ENCODE measurements around the gene DYNC1I2. TPM values are rescaled to one million over a fixed set of nuclear protein-coding genes. Genes with fewer than 3 reads are reported as not detected.

The DYNC1I2 gene
- 280 TPM for total RNA-seq

GRCh38 chr2:171687287-171688128 lies at the start of gene DYNC1I2:
Gene DYNC1I2 (plus strand): TSS chr2:171687469. CDS start chr2:171690156, 2,687 bp downstream.
- peak; percentile 63 to 69 for DNase-seq (ENCODE audit: low spot score in 2 of 2)
- peak; percentile 23 for FAIRE-seq

- DNase-seq (ENCODE audit: low spot score in 2 of 2), result no peak
Measured at GRCh38 chr2:171651667-171652415, 35.4 kb upstream of the DYNC1I2 start.

DNA sequence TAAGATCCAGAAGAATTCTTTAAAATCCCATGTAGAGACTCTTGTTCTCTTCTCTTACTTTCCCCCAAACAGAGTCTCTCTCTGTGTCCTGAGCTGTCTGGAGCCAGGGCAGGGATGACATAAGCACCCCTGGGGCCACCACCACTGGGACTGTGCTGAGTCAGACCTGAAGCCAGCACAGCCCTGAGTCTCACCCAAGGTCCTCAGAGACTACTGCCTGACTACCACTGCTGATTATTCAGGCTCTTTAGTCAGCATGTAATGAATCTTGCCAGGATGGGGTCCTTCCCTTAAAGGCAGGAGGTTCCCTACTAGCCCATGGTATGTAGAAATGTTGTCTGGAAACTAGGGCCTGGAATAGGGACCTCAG lies 34.9 kb upstream of the DYNC1I2 start:
- FAIRE-seq, result no peak

More at GRCh38 chr2:171651667-171652415, 35.4 kb upstream of the DYNC1I2 start:
- no peak for FAIRE-seq

GRCh38 chr2:171655586-171655985 lies 31.7 kb upstream of the DYNC1I2 start:
- no peak for DNase-seq (ENCODE audit: low spot score in 2 of 2)
- FAIRE-seq, result no peak

More for the DNA sequence above, 34.9 kb upstream of the DYNC1I2 start:
- DNase-seq (ENCODE audit: low spot score in 2 of 2), result no peak

DNA sequence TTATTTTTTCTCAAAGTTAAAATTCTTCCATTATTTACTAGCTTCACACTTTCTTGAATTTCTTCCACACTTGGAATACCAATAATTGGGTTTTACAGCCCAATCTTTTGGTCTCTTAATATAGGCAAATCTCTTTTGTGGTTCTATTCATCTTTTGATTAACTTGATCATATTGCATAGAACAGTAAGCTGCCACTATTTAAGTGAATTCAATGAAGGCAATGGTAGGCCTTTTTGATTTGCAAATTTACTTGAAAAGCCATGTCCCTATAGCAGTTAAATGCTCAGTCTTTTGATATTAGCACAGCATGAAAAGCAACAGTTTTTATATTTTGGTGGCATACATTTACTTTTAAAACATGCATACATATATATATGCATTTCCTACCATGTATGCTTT lies 20.2 kb upstream of the DYNC1I2 start:
- DNase-seq (ENCODE audit: low spot score in 2 of 2) (no peak), FAIRE-seq (no peak)

- DNase-seq (ENCODE audit: low spot score in 2 of 2) (no peak), FAIRE-seq (no peak)
Measured at GRCh38 chr2:171668183-171668582, 19.1 kb upstream of the DYNC1I2 start.

DNA sequence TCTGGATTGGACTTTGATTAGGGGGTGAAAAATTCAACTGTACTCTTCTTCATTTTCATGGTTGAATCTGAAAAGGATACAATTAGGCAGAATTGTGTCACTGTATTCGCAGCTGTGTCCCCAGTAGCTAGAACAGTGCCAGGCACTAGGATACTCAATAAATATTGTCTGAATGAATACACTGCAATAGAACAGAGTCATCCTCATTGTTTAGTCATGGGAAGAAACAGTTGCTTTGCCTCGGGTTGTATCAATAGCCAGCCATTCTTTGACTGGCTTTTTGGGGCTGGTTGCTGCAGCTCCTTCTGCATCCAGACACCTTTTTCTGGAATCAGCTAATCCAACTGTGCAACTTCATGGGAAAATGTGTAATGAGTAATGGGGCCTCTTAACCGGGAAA lies 18.1 kb upstream of the DYNC1I2 start:
- peak; percentile 79 for FAIRE-seq

DNA sequence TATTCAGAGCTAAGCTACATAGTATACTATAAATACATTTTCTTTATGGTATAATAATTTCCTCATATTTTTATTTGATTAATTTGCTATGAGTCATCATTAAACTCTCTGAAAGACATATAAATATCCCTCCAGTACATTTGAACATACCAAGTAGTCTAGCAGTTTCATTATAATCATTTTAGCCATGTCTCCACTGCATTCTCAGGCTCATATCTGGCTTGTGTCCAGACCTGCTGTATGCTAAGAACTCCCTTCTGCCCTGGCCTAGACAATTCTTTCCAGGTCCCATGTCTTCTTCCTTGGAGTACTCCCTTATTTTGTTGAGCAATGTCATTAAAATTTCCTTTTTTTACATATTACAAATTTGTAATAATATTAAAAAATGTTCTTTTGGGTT lies 16.6 kb upstream of the DYNC1I2 start:
- FAIRE-seq (no peak), DNase-seq (ENCODE audit: low spot score in 2 of 2) (no peak)

More for the DNA sequence above, 18.1 kb upstream of the DYNC1I2 start:
- no peak for DNase-seq (ENCODE audit: low spot score in 2 of 2)

GRCh38 chr2:171671867-171672266 lies 15.4 kb upstream of the DYNC1I2 start:
- FAIRE-seq, result no peak
- DNase-seq (ENCODE audit: low spot score in 2 of 2), result no peak

DNA sequence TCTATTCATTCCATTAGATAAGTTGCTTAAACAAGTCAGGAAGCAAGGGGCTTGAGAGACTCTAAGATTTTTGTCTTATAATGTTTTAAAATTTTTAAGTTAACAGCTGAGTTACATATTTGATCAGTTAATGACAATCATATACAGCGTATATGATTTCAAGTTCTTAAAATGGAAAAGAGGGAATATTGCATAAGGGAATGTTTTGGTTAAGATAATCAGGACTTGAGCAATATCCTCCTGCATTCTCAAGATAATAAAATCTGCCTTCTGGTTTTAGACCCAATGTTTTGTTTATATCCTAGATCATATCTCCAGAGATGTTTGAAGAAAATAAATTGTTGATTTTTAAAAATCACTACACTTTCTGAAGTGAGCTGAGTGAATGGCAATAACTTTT lies 13.4 kb upstream of the DYNC1I2 start:
- DNase-seq (ENCODE audit: low spot score in 2 of 2) (no peak), FAIRE-seq (no peak)

DNA sequence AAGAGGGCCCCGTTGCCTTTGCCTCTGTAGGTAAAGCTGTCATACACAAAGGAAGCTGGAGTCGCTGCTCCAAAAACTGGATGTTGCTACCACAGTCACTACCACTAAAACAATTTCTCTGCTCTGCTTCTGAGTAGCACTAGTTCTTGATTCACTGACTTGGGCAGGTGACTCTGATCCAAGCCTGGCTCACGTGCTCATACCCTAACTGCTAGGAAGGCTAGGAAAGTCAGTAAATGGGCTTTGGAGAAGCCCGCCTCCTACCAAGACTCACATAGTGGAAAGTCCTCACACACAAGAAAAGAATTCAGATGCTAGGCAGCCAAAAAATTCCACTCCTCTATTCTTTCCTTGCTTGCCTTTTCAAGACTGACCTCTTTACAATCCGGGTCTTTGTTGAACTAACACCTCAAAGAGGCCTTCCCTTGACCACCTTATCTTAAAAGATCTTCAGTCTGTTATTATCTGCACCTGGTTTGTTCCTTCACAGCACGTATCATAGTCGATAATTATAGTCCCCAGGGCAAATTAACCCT lies 11.4 kb upstream of the DYNC1I2 start:
- FAIRE-seq (no peak), DNase-seq (ENCODE audit: low spot score in 2 of 2) (no peak)

DNA sequence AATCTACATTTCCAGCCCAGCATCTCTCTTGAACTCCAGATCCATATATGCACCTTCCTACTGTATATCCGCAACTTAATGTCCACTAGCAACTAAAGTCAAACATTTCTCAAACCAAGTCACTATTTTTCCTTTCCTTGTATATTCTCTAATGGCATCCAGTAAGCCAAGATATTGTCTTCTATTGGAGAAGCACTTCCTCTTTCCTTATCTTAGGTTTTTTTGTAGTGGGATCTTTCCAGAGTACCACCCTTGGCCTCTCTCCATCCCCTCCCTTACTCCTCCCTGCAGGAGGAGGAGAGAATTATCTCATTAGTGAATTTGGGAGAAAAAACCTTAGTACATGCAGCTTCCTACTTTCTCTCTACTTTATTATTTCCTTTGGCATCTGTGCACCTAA lies 8.7 kb upstream of the DYNC1I2 start:
- DNase-seq (ENCODE audit: low spot score in 2 of 2), result no peak

DNA sequence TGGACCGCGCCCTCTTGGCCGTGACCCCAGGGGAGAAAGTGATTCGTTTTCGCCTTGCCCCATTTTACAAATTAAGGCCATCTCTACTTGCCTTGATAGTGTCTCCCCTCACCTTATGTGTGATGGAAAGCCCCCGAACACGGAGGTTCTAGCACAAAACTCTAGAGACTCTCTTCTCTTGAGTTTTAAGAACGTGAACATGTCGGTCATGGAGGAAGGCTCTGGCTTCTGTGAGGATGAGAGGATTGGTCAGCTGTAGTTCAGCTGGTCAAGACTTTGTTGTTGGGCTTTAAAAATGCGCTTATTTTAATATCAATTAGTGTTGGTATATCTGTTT lies 828 bp downstream of the DYNC1I2 start:
- DNase-seq (ENCODE audit: low spot score in 2 of 2) (no peak), FAIRE-seq (no peak)

More for the DNA sequence above, 8.7 kb upstream of the DYNC1I2 start:
- no peak for FAIRE-seq

DNA sequence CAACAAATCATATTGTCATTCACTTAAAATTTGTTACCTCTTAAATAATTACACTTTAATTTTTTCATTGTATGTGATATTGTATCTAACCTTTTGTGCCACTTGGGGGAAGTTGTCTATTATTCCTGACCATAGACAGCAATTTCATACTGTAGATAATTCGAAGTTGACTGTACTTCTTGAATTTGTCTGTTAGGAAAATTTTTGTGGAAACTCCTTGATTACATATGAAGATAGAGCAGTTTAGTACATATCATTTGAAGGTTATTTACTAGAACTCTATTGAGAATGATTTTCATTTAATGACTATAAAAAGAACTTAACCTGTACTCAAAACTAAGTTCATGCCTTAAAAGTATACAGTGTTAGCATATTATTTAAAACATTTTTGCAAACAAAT lies 5.1 kb downstream of the DYNC1I2 start:
- FAIRE-seq, result no peak
- no peak for DNase-seq (ENCODE audit: low spot score in 2 of 2)

DNA sequence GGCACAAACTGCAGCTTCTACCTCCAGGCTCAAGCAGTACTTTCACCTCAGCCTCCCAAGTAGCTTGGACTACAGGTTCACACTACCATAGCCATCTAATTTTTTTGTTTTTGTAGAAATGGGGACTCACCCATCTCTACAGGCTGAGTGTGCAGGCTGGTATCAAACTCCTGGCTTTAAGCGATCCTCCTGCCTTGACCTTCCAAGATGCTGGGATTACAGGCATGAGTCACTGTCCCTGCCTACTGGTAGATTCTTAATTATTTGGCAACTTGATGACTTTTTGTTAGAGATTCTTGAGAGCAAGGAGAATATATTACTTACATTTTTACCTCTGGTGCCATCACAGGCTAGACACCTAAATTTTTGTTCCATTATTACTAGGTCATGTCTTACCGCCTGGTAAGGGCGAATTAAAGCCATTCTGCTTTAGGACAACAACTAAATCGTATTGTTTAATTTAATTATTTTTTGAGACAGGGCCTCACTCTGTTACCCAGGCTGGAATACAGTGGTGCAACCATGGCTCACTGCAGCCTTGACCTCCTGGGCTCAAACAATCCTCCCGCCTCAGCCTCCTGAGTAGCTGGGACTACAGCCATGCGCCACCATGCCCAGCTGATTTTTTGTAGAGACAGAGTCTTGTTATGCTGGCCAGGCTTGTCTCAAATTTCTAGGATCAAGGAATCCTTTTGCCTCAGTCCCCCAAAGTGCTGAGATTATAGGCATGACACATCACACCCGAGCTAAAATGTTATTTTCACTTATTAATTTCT lies 15.7 kb downstream of the DYNC1I2 start:
- FAIRE-seq (no peak), DNase-seq (ENCODE audit: low spot score in 2 of 2) (no peak)

DNA sequence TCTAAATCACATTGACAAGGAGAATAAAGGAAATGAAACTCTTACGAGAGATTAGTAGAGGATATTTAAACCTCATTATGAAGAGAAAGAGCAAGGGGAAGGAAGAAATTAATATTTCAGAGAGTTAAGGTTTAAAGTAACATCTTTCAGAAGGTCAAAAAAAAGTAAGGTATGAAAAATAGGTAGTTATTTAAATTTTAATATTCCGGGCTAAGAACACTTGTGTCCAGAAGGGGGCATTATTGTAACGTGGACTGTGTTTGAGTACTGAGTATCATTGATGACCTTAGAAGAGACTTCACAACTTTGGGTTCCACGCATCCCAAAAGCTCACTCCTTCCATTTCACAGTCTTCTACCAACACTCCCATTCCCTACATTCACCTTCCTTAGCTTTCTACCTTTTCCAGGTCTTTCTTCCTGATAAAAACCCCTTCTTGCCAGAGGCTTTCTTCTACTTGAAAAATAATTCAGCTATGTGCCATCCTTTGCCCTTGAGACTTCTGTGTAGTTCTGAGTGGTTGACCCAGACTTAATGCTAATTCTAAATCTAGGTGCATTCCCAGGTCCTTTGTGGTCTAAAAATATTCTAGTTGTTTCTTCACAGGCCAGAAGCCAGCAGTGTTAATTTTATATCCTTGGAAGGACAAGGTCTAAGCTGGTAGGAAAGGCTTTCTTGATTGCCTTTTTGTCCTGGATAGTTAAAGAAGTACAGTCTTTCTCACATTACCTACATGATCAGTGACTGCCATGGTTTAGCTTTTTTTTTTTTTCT lies 16.5 kb downstream of the DYNC1I2 start:
- DNase-seq (ENCODE audit: low spot score in 2 of 2) (no peak), FAIRE-seq (peak; percentile 47)

- FAIRE-seq (peak; percentile 13), DNase-seq (ENCODE audit: low spot score in 2 of 2) (no peak)
Measured at GRCh38 chr2:171706152-171706803, 19.0 kb downstream of the DYNC1I2 start.

- DNase-seq (ENCODE audit: low spot score in 2 of 2) (no peak), FAIRE-seq (no peak)
Measured at GRCh38 chr2:171707752-171708151, 20.5 kb downstream of the DYNC1I2 start.

GRCh38 chr2:171709011-171709685 lies 21.9 kb downstream of the DYNC1I2 start:
- DNase-seq (ENCODE audit: low spot score in 2 of 2) (no peak), FAIRE-seq (peak; percentile 21)
